ENCODE measurements around the gene SKAP2. TPM values are rescaled to one million over a fixed set of nuclear protein-coding genes. Genes with fewer than 3 reads are reported as not detected.

SKAP2 gene
- total RNA-seq, 1 experiment from 2014 or later: 3.2 TPM

DNA sequence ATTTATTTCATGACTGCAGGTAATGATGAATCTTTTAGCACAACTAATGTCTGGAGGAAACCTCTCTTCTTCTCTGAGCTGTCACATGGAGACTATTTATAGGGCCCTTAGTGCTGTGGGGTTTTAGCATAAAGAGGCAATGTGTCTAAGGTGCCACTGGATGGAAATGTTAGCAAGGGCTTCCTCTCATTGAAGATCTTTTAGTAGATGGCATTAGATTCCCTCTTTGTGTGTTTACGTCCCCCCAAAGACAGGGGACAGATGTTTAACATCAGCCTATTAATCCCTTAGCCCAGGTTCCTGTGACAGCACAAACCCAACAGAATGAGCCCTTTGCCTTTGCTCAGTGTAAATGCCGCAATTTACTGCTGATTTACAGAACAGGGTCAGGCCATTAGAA, 208.6 kb downstream of the SKAP2 start:
- H3K79me2 ChIP-seq (ENCODE audit: insufficient read depth, low read length): no peaks in the 10 kb centered on the region
- H2BK120ac ChIP-seq (ENCODE audit: low read depth, low read length, poor library complexity, severe bottlenecking): no peak overlapping the region
- H2AK5ac ChIP-seq (ENCODE audit: insufficient read length, low read length): no peak overlapping the region
- no peak overlapping the region for H3K27ac ChIP-seq (ENCODE audit: insufficient read length, low read depth, low read length)
- no peak overlapping the region for H3K14ac ChIP-seq (ENCODE audit: insufficient read depth, low read length)
- no peak overlapping the region for H2BK5ac ChIP-seq (ENCODE audit: insufficient read length, low read length)
- peaks cover 5% of the 10 kb centered on the region; the same call in 1 of the 2 replicates for H3K4me1 ChIP-seq (ENCODE audit: insufficient read depth, low read length)
- Mint-ChIP-seq H3K27me3 (ENCODE audit: low read depth) (no peaks in the 10 kb centered on the region; the same call in 1 of the 2 replicates), H3K4me3 (no peak overlapping the region), H3K9me3 (no peaks in the 10 kb centered on the region), H3K4me1 (peaks cover 58 to 67% of the 10 kb centered on the region in 2 experiments), H3K27ac (no peak overlapping the region), H3K36me3 (ENCODE audit: insufficient read depth in 1 of 3, low read depth in 3 of 3) (no peaks in the 10 kb centered on the region)
- DNase-seq: no peak
- no peak overlapping the region for H3K18ac ChIP-seq (ENCODE audit: insufficient read length, low read depth, low read length)
- H3K27me3 ChIP-seq (ENCODE audit: insufficient read depth, low read length): no peaks in the 10 kb centered on the region
- no peak overlapping the region for H2BK12ac ChIP-seq (ENCODE audit: insufficient read length, low read depth, low read length)
- H3K4me2 ChIP-seq (ENCODE audit: insufficient read depth, insufficient read length, low read length): no peak overlapping the region
- no peak overlapping the region for H2AFZ ChIP-seq (ENCODE audit: low read length)
- H4K8ac ChIP-seq (replicated peaks; ENCODE audit: insufficient read length, low read depth, low read length): no peak overlapping the region
- no peak overlapping the region for H2BK15ac ChIP-seq (ENCODE audit: low read depth, low read length)
- WGBS (ENCODE audit: extremely low coverage, insufficient read length, low lambda C conversion rate): no CpG with 5 or more reads among the region's 2 CpGs
- no peak overlapping the region for H3T11ph ChIP-seq (ENCODE audit: low read length)
- no peak overlapping the region for H3K56ac ChIP-seq (ENCODE audit: insufficient read length, low read depth, low read length)
- H4K20me1 ChIP-seq (ENCODE audit: control insufficient read depth, insufficient read depth, insufficient read length): no peaks in the 10 kb centered on the region
- no peaks in the 10 kb centered on the region for H3K9me3 ChIP-seq (ENCODE audit: control insufficient read depth, low read depth, low read length)
- H3K9ac ChIP-seq (ENCODE audit: extremely low read depth, insufficient read length, low read length): no peak overlapping the region
- no peak overlapping the region for H4K5ac ChIP-seq (ENCODE audit: insufficient read length, low read depth, low read length)
- H3K23me2 ChIP-seq (ENCODE audit: insufficient read length, low read depth, low read length, poor library complexity, severe bottlenecking): peaks cover 5% of the 10 kb centered on the region
- H3K4ac ChIP-seq (ENCODE audit: low read depth, low read length): no peak overlapping the region
- TF ChIP-seq, protein P1, sequence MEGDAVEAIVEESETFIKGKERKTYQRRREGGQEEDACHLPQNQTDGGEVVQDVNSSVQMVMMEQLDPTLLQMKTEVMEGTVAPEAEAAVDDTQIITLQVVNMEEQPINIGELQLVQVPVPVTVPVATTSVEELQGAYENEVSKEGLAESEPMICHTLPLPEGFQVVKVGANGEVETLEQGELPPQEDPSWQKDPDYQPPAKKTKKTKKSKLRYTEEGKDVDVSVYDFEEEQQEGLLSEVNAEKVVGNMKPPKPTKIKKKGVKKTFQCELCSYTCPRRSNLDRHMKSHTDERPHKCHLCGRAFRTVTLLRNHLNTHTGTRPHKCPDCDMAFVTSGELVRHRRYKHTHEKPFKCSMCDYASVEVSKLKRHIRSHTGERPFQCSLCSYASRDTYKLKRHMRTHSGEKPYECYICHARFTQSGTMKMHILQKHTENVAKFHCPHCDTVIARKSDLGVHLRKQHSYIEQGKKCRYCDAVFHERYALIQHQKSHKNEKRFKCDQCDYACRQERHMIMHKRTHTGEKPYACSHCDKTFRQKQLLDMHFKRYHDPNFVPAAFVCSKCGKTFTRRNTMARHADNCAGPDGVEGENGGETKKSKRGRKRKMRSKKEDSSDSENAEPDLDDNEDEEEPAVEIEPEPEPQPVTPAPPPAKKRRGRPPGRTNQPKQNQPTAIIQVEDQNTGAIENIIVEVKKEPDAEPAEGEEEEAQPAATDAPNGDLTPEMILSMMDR (conservative IDR thresholded peaks at IDR 0.05): no peak
- H3K23ac ChIP-seq (ENCODE audit: insufficient read length, low read depth, low read length): no peak overlapping the region
- H4K91ac ChIP-seq (ENCODE audit: insufficient read length, low read depth, low read length): no peak overlapping the region
- no peak overlapping the region for H2BK20ac ChIP-seq (ENCODE audit: low read depth, low read length, poor library complexity, severe bottlenecking)
- H3K79me1 ChIP-seq (ENCODE audit: insufficient read depth, low read depth, low read length, poor library complexity, severe bottlenecking): no peaks in the 10 kb centered on the region

All from H9 (cell line).